Lung (tissue), 12 donors: Measurements from ENCODE around the gene PPOX. TPM values are rescaled to one million over a fixed set of nuclear protein-coding genes. Genes with fewer than 3 reads are reported as not detected.

Source experiments
- ATAC-seq: fragments of 200-7000 bp; cut with Tn5 transposase; one replicate; pipeline ENCODE4 v1.9.1; 2020; ENCODE audit warnings: moderate number of reproducible peaks; ENCODE audit not compliant: insufficient read depth, low FRiP score
- DNase-seq, 3 donors: peaks; one replicate each; pipeline ENCODE4 v3.0.0-alpha.2; 2013 to 2017
- H3K27ac ChIP-seq, 2 donors: one replicate each; pipeline ENCODE4 v1.5.1; 2013; ENCODE audit warnings: mild to moderate bottlenecking in 2 of 2, moderate library complexity in 2 of 2, control low read depth in 1 of 2, inconsistent platforms in 1 of 2, low read depth in 1 of 2, low read length in 1 of 2
- H3K27me3 ChIP-seq, 3 donors: one replicate each; pipeline ENCODE4 v1.5.1; 2013; ENCODE audit warnings: low read length in 2 of 3; ENCODE audit not compliant: control insufficient read depth in 3 of 3, insufficient read depth in 3 of 3
- H3K36me3 ChIP-seq, 4 donors: one replicate each; pipeline ENCODE4 v1.5.1; 2013; ENCODE audit warnings: low read length in 4 of 4, mild to moderate bottlenecking in 1 of 4, moderate library complexity in 1 of 4; ENCODE audit not compliant: control insufficient read depth in 4 of 4, insufficient read depth in 4 of 4
- H3K4me1 ChIP-seq, 5 donors: one replicate each; pipeline ENCODE4 v1.5.1; 2013; ENCODE audit warnings: low read length in 5 of 5, mild to moderate bottlenecking in 2 of 5, moderate library complexity in 1 of 5; ENCODE audit not compliant: control insufficient read depth in 5 of 5, insufficient read depth in 5 of 5
- H3K4me3 ChIP-seq: one replicate; pipeline ENCODE4 v1.5.1; 2013; ENCODE audit warnings: mild to moderate bottlenecking, control low read depth, moderate library complexity
- H3K9ac ChIP-seq, 2 donors: one replicate each; pipeline ENCODE4 v1.5.1; 2013; ENCODE audit warnings: low read length in 2 of 2, control low read depth in 1 of 2; ENCODE audit not compliant: insufficient read depth in 1 of 2
- H3K9me3 ChIP-seq, 4 donors: one replicate each; pipeline ENCODE4 v1.5.1; 2013; ENCODE audit warnings: low read length in 3 of 4, mild to moderate bottlenecking in 1 of 4, moderate library complexity in 1 of 4; ENCODE audit not compliant: control insufficient read depth in 4 of 4, insufficient read depth in 3 of 4
- CTCF ChIP-seq: IDR thresholded peaks from 2 replicates; pipeline ENCODE4 v1.5.1; 2012; ENCODE audit warnings: mild to moderate bottlenecking; ENCODE audit errors: control extremely low read depth, extremely low read depth
- whole genome bisulfite sequencing, 2 donors: extraction: QIAGEN DNeasy Blood & Tissue Kit; methylation state at CpG; one replicate each; pipeline ENCODE4 v1.1.7; 2013; 5-methylcytosine and 5-hydroxymethylcytosine counted together
- polyA plus RNA-seq, 2 donors: library from polyadenylated mRNA; stranded (reverse); fragments of 200-250 nt; gene quantifications; one replicate each; pipeline ENCODE4 v1.2.1, GENCODE V29; 2013
- total RNA-seq, 2 donors: library from RNA; depleted of rRNA in 1 of 2; stranded (reverse); fragments of >200 nt in 1 of 2; gene quantifications; one replicate each; pipeline ENCODE4 v1.2.1, GENCODE V29; 2014 to 2021
- donor health status: control.
- donor health status: control.
- donor health status: Bipolar disorder and iron deficiency.
- donor health status: healthy.
- donor health status: DM: yes; HTN: yes; CAD: no.

PPOX gene
- total and polyA plus RNA-seq, 4 donors = 14.8 to 34.1 (median 33.0) TPM

GRCh38 chr1:161119092-161119903 is 46.9 kb upstream of the PPOX start:
- DNase-seq = peak; percentile 49 to 71 (median 63)
- peak overlapping the region in 1 of 2 donors; percentile 90 for H3K9ac ChIP-seq
- H3K27ac ChIP-seq = peak overlapping the region; percentile 35 to 90
- H3K9me3 ChIP-seq = no peaks in the 10 kb centered on the region
- no peak overlapping the region for H3K4me3 ChIP-seq
- TF ChIP-seq CTCF = no peak
- ATAC-seq = peak; percentile 38
- peaks cover 12 to 36% (median 28%) of the 10 kb centered on the region in 4 donors for H3K36me3 ChIP-seq
- no peaks in the 10 kb centered on the region for H3K27me3 ChIP-seq
- H3K4me1 ChIP-seq = peaks cover 9 to 24% (median 17%) of the 10 kb centered on the region in 5 donors
- 51 to 66% methylated on average over 10 of the region's 10 CpGs for WGBS, 2 donors

GRCh38 chr1:161121042-161121650 is 45.1 kb upstream of the PPOX start:
- Histone ChIP-seq H3K9me3 (no peaks in the 10 kb centered on the region), H3K36me3 (peaks cover 16 to 37% (median 28%) of the 10 kb centered on the region in 4 donors), H3K9ac (no peak overlapping the region), H3K4me3 (no peak overlapping the region), H3K27me3 (no peaks in the 10 kb centered on the region), H3K27ac (no peak overlapping the region), H3K4me1 (peaks cover 9 to 24% (median 15%) of the 10 kb centered on the region in 5 donors)
- TF ChIP-seq CTCF = no peak
- DNase-seq (no peak), ATAC-seq (no peak)
- WGBS, 2 donors = 87 to 92% methylated on average over 3 of the region's 3 CpGs

GRCh38 chr1:161121834-161122233 is 44.4 kb upstream of the PPOX start:
- H3K9ac ChIP-seq = no peak overlapping the region
- DNase-seq (no peak), ATAC-seq (no peak)
- no peaks in the 10 kb centered on the region for H3K9me3 ChIP-seq
- H3K36me3 ChIP-seq = peaks cover 19 to 37% (median 30%) of the 10 kb centered on the region in 4 donors
- H3K4me1 ChIP-seq = peaks cover 9 to 20% (median 12%) of the 10 kb centered on the region in 5 donors
- 26 to 64% methylated on average over 4 of the region's 4 CpGs for WGBS, 2 donors
- no peak overlapping the region for H3K27ac ChIP-seq
- no peaks in the 10 kb centered on the region for H3K27me3 ChIP-seq
- TF ChIP-seq CTCF = no peak
- H3K4me3 ChIP-seq = no peak overlapping the region
